GDM1 (cell line): ENCODE data around the gene DTNBP1.

Experiments used
- DNase-seq: peaks from one replicate; lab custom pipeline; 2025; lab: John Stamatoyannopoulos, UW

Gene DTNBP1

GRCh38 chr6:15588971-15589634, 73.7 kb downstream of the DTNBP1 start:
- DNase-seq = no peak

- DNase-seq = no peak
Observed at GRCh38 chr6:15586503-15586902, 76.3 kb downstream of the DTNBP1 start.

- no peak for DNase-seq
Observed at GRCh38 chr6:15585760-15586214, 77.0 kb downstream of the DTNBP1 start.

DNA sequence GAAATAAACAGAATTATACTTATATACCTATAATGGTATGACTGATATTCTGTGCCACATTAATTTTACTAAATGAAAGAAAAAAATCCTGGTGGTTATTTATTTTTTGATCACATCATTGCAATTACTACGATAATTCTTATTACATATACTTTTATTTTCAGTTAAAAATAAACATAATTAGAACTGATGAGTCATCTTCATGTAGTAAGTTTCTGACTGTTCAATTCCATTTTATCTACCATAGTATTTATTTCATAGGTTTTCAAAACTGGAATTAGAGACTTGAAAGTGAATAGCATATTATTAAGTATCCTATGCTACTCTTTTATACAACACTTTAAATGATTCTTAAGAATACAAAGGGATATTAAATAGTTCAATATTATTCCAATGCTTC, 80.3 kb downstream of the DTNBP1 start:
- no peak for DNase-seq

DNA sequence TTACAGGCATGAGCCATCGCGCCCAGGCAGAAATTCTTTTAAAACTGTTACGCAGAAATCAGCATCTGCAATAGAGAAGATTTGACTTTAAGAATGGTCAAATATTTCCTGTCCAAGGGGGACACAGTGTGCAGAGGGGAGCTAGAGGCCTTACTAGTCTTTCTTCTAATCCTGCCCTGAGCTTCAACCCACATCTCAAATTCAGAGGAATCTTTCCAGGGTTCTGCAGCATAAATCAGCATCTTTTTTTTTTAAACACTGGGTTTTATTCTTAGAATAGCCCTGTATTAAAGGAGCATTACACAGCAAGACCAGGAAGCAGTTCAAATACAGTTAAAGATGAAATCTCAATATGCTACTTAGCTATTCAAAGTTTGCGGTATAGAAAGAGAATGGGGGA, 81.1 kb downstream of the DTNBP1 start:
- DNase-seq = no peak

DNA sequence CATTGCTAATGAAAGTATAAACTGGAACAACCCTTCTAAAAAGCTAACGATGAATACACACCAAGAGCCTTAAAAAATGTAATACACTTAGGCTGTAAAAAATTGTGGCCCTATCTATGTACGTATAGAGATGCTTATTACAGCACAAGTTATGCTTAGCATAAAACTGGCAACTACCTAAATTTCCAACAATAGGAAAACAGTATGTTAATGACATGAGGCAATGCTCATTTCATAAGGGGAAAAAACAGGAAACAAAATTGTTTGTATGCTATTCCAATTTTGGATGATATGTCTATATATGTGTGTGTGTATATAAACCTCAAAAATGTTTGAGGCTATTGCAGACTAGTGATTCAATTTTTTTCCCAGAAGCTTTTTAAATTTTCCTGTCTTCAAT, 82.5 kb downstream of the DTNBP1 start:
- no peak for DNase-seq

GRCh38 chr6:15578716-15579391, 84.0 kb downstream of the DTNBP1 start:
- no peak for DNase-seq

- DNase-seq = no peak
Observed at GRCh38 chr6:15577550-15578171, 85.2 kb downstream of the DTNBP1 start.

GRCh38 chr6:15577106-15577505, 85.7 kb downstream of the DTNBP1 start:
- no peak for DNase-seq

- no peak for DNase-seq
Observed at GRCh38 chr6:15575357-15576033, 87.3 kb downstream of the DTNBP1 start.

DNA sequence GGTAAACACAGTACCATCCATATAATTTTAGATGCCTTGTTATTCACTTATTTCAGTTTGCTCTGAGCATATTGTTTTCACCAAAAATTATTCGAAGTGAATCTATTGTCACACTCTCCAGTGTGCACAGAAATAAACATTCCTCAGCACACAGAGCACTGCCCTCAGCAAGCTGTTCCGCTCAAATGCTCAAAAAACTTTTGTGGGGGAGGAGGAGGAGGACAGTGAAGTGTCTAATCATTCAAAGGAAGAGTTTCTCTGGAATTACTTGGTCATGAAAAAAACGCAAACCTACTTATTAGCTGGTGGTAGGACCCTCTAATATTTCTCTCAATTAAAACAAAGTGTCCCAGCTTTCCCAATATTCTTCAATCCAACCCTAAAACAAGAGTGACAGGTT, 88.3 kb downstream of the DTNBP1 start:
- DNase-seq = no peak

GRCh38 chr6:15574023-15574422, 88.8 kb downstream of the DTNBP1 start:
- DNase-seq = no peak

DNA sequence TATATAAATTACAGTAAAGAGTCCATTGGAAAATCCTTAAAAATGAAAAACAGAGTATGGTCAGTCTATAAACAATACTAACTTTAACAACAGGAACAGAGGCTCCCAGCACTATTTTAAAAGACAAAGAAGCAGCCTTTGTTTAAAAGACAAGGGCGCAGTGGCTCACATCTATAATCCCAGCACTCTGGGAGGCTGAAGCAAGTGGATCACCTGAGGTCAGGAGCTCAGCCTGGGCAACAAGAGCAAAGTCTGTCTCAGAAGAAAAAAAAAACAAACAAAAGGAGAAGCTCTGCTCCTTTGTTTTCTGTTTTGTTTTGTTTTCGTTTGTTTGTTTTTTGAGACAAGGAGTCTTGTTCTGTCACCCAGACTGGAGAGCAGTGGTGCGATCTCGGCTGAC, 89.4 kb downstream of the DTNBP1 start:
- no peak for DNase-seq

DNA sequence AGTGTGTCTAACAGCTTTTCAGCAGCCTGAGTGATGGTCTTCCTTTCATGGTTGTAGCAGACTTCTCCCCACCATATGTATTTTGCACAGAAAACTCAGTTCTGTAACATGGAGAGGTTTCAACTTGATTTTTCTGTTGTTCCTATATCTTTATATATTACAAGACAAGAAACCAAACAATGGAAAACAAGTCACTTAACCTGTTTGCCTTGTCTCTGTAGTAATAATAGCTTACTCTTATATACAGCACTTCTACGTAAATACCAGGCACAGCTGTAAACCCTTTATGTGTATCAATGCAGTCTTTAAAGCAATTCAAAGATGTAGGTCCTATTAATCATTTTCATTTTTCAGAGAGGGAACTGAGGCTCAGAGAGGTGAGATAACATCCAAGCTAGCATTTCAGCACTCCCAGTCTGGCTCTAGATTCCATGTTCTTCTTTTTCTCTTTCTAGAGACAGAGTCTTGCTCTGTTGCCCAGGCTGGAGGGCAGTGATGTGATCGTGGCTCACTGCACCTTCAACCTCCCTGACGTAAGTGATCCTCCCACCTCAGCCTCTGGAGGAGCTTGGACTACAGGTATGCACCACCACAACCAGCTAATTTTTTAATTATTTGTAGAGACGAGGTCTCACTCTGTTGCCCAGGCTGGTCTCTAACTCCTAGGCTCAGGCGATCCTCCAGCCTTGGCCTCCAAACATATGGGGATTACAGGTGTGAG, 90.4 kb downstream of the DTNBP1 start:
- DNase-seq = no peak

DNA sequence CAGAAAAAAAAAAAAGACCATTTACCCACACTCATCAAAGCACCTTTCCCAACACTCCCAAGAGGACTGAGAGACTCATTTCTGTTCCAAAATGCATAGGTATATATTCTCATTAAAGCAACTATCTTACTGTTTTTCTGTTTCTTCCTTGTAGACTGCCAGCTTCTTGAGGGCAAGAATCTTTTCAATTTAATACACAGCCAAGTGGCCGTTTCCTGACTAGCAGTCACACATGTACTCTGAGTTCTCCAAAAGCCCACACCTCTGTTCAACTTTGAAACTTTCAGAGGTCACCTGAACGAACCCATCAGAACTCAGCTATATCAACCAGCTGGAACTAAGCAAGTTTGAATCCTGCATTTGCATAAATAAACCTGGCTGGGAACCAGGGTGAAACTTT, 92.7 kb downstream of the DTNBP1 start:
- no peak for DNase-seq

GRCh38 chr6:15569035-15569995, 93.5 kb downstream of the DTNBP1 start:
- no peak for DNase-seq

DNA sequence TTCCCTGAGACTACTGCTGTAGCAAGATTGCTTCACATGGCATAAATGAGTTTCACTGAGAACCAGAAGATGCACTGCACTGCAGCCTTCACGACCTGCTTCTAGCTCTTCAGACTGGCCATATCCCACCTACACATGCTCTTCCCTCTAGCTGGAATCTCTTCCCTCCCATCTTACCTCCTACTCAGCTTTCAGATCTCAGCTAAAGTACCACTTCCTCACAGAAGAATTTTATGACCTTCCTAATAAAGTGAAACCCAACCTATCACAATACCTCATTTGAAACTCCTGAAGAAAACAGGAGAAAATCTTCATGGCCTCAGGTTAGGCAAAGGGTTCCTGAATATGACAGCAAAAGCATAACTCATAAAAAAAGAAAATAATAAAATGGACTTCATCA, 99.9 kb downstream of the DTNBP1 start:
- no peak for DNase-seq

GRCh38 chr6:15561447-15562199, 101.2 kb downstream of the DTNBP1 start:
- no peak for DNase-seq

DNA sequence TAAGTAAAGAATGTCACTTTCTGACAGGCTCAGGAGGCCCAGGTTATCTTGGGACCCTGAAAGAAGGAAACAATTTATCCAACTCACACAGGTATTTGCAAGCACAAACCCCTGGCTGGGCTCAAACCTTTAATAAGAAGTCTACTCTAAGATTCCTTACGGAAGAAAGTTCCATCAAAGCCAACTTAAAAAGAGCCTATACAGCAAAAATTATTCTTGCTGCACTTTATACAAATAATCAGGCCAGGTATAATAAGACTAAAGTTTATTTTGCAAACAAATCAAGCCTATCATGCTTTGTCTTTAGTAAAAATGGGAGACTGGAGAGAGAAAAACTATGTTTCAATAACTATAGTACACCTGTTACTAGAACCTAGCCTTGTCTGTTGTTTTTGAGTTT, 102.1 kb downstream of the DTNBP1 start:
- no peak for DNase-seq

DNA sequence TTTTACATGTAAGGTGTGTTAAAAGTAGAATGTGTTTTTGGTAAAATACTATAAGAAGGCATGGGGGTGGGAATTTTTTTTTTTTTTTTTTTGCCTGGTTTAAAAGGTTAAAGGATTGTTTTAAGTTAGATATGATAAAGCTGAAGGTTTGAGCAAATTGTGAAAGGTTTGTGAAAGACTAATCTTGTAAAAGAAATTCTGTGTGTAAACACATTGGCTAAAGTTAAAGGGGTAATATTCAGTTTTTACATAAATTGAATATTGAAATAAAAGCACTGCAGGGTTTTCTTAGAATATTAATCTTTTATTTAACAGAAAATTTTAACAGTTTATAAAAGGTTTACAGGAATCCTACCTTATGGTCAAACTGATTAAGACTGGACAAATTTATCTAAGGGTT, 105.7 kb downstream of the DTNBP1 start:
- no peak for DNase-seq
